Epithelial cell of esophagus (primary cell): ENCODE results near the gene CROCC2.

Experiments
- DNase-seq: peaks from one replicate; pipeline ENCODE4 v3.0.0; 2010; ENCODE audit warnings: low read depth
- H3K4me3 ChIP-seq: 2 replicates; pipeline ENCODE4 v1.5.1; 2011; ENCODE audit warnings: mild to moderate bottlenecking, low read length, control low read depth
- TF ChIP-seq, protein P1 (sequence below): IDR thresholded peaks from 2 replicates; pipeline ENCODE4 v1.5.1; 2011; ENCODE audit warnings: low read depth, mild to moderate bottlenecking, low read length, control low read depth, inconsistent platforms; ENCODE audit not compliant: insufficient read depth; ENCODE audit errors: missing control alignments

Gene CROCC2

DNA sequence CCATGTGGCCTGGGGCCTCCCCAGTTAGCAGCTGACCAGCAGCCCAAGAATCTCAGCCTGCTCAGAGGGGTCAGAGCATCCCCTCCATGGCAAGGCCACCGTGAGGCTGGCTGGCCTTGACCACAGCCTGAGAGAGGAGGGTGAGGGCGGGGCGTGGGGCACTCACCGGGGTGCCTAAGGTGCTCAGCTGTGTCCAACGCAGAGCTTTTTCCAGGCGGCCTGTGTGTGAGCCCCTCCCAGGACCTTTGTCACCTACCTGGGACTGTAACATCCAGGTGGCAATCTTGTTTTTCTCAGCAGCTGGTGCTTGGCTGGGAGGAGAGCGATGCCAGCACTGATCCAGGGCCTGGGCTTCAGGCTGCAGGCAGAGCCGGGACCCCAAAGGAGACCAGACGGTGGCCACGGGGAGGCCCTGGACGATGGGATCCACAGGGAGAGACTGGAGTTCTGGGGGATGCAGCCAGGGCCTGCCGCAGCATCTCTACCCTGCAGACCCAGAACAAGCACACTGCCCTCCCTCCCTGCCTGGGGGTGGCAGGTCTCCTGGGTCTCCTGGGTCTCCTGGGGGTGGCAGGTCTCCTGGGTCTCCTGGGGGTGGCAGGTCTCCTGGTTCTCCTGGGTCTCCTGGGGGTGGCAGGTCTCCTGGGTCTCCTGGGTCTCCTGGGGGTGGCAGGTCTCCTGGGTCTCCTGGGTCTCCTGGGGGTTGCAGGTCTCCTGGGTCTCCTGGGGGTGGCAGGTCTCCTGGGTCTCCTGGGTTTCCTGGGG is 104.6 kb downstream of the CROCC2 start:
- DNase-seq = no peak
- H3K4me3 ChIP-seq = no peak overlapping the region
- TF ChIP-seq, protein P1, sequence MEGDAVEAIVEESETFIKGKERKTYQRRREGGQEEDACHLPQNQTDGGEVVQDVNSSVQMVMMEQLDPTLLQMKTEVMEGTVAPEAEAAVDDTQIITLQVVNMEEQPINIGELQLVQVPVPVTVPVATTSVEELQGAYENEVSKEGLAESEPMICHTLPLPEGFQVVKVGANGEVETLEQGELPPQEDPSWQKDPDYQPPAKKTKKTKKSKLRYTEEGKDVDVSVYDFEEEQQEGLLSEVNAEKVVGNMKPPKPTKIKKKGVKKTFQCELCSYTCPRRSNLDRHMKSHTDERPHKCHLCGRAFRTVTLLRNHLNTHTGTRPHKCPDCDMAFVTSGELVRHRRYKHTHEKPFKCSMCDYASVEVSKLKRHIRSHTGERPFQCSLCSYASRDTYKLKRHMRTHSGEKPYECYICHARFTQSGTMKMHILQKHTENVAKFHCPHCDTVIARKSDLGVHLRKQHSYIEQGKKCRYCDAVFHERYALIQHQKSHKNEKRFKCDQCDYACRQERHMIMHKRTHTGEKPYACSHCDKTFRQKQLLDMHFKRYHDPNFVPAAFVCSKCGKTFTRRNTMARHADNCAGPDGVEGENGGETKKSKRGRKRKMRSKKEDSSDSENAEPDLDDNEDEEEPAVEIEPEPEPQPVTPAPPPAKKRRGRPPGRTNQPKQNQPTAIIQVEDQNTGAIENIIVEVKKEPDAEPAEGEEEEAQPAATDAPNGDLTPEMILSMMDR = no peak

DNA sequence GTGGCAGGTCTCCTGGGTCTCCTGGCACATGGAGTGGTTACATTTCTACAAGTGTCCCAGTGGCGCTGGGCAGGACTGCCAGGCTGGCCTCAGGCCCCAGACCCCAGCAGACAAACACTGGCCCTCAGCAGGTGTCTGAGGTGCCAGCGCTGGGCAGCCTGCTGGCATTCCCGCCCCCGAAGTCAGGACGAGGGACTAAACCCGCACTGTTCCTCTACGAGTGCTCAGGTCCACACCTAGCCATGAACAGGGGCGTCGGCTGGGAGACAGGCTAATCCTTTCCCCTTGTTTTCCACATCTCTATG is 105.1 kb downstream of the CROCC2 start:
- no peak for DNase-seq
- TF ChIP-seq, protein P1 = no peak
- no peak overlapping the region for H3K4me3 ChIP-seq

DNA sequence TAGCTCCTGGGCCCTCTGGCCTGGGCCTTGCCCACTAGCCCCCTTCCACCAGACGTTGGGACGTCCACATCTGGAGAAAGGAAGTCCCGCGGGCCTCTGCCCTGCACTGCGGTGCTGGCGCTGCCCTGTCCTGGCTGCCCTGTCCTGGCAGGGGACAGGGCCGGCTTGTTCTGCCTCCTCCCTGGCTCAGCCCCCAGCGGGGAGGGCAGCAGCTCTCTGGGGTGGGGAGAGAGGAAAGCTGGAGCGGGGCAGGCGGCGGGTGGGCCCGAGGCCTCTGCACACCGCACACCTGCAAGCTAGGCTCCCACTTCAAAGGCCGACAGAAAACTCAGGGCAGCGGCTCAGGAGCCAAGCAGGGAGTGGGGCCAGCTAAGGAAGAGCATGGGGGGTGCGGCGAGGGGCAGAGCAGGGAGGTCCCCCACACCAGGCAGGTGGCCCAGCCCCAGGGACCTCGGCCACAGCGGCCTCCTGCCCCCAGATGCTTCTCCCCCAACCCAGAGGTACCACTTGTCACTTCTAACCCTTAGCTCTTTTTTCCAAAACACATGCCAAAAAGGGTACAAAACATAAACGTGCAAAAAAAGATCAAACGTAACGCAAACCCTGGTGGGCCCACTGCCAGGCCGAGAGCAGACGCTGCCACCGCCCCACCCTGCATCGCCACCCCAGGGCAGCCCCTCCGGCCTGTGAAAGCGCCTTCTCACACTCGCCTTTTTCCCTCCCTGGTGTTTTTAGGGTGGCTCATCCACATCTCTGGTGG is 105.8 kb downstream of the CROCC2 start:
- no peak overlapping the region for H3K4me3 ChIP-seq
- TF ChIP-seq, protein P1 = no peak
- DNase-seq = no peak

DNA sequence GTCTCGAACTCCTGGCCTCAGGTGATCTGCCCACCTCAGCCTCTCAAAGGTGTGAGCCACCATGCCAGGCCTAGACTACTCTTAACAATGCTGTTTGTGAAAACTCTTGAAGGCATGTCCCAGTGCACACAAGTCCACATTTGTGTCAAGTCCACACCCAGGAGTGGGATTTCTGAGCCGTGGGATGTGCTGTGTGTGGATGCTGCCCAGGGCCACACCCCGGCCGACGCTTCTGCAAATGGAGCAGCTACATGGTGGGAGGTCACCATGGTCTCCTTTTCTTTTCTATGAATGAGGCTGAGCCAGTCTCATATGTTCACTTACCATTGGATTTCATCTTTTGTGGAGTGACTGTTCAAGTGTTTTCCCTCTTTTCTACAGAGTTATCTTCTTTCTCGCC is 108.1 kb downstream of the CROCC2 start:
- TF ChIP-seq, protein P1 = no peak
- DNase-seq = no peak
- no peak overlapping the region for H3K4me3 ChIP-seq

DNA sequence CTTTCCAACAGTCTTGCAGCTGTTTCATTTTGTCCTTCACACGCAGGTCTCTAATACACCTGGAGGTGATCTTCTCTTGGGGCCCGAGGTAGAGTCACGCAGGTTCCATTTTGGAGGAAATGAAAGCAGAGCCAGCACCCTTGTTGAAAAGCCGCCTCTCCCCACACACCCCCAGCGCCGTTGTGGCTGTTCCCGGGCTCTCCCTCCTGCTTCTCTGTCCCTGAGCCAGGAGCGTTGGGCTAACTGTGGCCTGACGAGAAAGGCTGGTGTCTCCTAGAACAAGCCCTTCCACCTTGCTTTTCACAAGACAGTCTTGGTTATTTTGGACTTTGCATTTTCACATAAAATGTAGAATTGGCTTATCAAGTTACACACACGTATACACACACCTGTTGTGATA is 108.6 kb downstream of the CROCC2 start:
- no peak for DNase-seq
- no peak overlapping the region for H3K4me3 ChIP-seq
- TF ChIP-seq, protein P1 = no peak

DNA sequence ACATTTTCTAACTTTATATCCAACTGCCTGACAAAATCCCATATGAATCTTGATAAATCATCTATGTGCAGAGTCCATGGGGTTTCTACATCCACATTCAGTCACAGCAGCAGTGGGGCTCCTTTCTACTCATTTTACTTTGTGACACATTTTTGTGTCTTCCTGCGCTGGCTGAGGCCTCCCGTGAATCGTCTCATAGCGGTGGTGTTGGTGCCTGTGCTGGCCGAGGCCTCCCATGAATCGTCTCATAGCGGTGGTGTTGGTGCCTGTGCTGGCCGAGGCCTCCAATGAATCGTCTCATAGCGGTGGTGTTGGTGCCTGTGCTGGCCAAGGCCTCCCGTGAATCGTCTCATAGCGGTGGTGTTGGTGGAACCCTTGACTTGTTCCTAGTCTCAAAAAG is 109.3 kb downstream of the CROCC2 start:
- TF ChIP-seq, protein P1 = no peak
- H3K4me3 ChIP-seq = no peak overlapping the region
- no peak for DNase-seq
